A673 (cell line): ENCODE results near the gene SLC30A1. TPM values are rescaled to one million over a fixed set of nuclear protein-coding genes. Genes with fewer than 3 reads are reported as not detected.

ENCODE experiments used
- BruUV-seq: library from RNA; stranded (reverse); fragments of 400-500 nt; replicated peaks from 2 replicates; lab custom pipeline; 2021; lab: Mats Ljungman, UMichigan
- CTCF ChIA-PET: fragments of 300-600 bp; sonication (Branson Sonifier 250); formaldehyde crosslinking; loops from one replicate; lab custom pipeline; 2022; ENCODE audit warnings: antibody characterized with exemption; lab: Charles Lee
- POLR2A ChIA-PET: fragments of 300-600 bp; sonication (Branson Sonifier 250); formaldehyde crosslinking; loops from one replicate; lab custom pipeline; 2022; ENCODE audit warnings: antibody characterized with exemption; ENCODE audit not compliant: low non-redundant PET; lab: Charles Lee
- DNase-seq: peaks from one replicate; pipeline ENCODE4 v3.0.0-alpha.2; 2015; ENCODE audit warnings: low spot score
- H3K27ac ChIP-seq: fragments of 200-600 bp; sonication (generic); 2 replicates; pipeline ENCODE4 v1.5.1; 2016; ENCODE audit warnings: mixed run types, low read depth, mild to moderate bottlenecking, mixed read lengths, antibody characterized with exemption, low read length; ENCODE audit not compliant: poor library complexity, severe bottlenecking
- H3K27me3 ChIP-seq: fragments of 200-600 bp; sonication (generic); replicated peaks from 2 replicates; pipeline ENCODE4 v1.6.1; 2017; ENCODE audit warnings: mixed run types, low read depth, mild to moderate bottlenecking, mixed read lengths, antibody characterized with exemption, low read length; ENCODE audit not compliant: insufficient read depth, poor library complexity
- H3K36me3 ChIP-seq: fragments of 200-600 bp; sonication (generic); 2 replicates; pipeline ENCODE4 v1.6.1; 2016; ENCODE audit warnings: mixed run types, mild to moderate bottlenecking, mixed read lengths, antibody characterized with exemption, low read length; ENCODE audit not compliant: insufficient read depth, poor library complexity, severe bottlenecking
- H3K4me1 ChIP-seq: fragments of 200-600 bp; sonication (generic); 2 replicates; pipeline ENCODE4 v1.6.1; 2017; ENCODE audit warnings: mixed run types, mild to moderate bottlenecking, mixed read lengths, antibody characterized with exemption, low read length; ENCODE audit not compliant: insufficient read depth, poor library complexity, severe bottlenecking
- H3K4me3 ChIP-seq: fragments of 200-600 bp; sonication (generic); 2 replicates; pipeline ENCODE4 v1.5.1; 2016; ENCODE audit warnings: low read depth, mixed run types, mild to moderate bottlenecking, mixed read lengths, low read length; ENCODE audit not compliant: poor library complexity, severe bottlenecking
- H3K9me3 ChIP-seq: fragments of 200-600 bp; sonication (generic); 2 replicates; pipeline ENCODE4 v1.6.1; 2016; ENCODE audit warnings: mixed run types, low read depth, mild to moderate bottlenecking, mixed read lengths, antibody characterized with exemption, low read length; ENCODE audit not compliant: poor library complexity, severe bottlenecking
- EZH2 ChIP-seq: fragments of 200-600 bp; sonication (generic); IDR thresholded peaks from 2 replicates; pipeline ENCODE4 v1.6.1; 2017; ENCODE audit warnings: borderline replicate concordance, low read depth, mild to moderate bottlenecking, mixed read lengths, antibody characterized with exemption, low read length; ENCODE audit not compliant: poor library complexity, severe bottlenecking
- intact Hi-C: fragments of 100-400 bp; cut with micrococcal nuclease; formaldehyde crosslinking; loops from one replicate; pipeline ENCODE4 v1.10.0; 2022; ENCODE audit not compliant: unreplicated experiment
- total RNA-seq: library from RNA; stranded (reverse); gene quantifications from 2 replicates; pipeline ENCODE4 v1.2.3, GENCODE V29; 2021
- TF ChIP-seq, protein P1 (sequence below): fragments of 300-800, 200-600 bp; sonication (generic); conservative IDR thresholded peaks from 2 replicates; pipeline ENCODE4 v1.5.1; 2017; ENCODE audit warnings: low read depth, mild to moderate bottlenecking, antibody characterized with exemption, low read length, moderate library complexity, mixed read lengths

SLC30A1 gene
- total RNA-seq, 1 experiment from 2014 or later: 12.2 TPM

DNA sequence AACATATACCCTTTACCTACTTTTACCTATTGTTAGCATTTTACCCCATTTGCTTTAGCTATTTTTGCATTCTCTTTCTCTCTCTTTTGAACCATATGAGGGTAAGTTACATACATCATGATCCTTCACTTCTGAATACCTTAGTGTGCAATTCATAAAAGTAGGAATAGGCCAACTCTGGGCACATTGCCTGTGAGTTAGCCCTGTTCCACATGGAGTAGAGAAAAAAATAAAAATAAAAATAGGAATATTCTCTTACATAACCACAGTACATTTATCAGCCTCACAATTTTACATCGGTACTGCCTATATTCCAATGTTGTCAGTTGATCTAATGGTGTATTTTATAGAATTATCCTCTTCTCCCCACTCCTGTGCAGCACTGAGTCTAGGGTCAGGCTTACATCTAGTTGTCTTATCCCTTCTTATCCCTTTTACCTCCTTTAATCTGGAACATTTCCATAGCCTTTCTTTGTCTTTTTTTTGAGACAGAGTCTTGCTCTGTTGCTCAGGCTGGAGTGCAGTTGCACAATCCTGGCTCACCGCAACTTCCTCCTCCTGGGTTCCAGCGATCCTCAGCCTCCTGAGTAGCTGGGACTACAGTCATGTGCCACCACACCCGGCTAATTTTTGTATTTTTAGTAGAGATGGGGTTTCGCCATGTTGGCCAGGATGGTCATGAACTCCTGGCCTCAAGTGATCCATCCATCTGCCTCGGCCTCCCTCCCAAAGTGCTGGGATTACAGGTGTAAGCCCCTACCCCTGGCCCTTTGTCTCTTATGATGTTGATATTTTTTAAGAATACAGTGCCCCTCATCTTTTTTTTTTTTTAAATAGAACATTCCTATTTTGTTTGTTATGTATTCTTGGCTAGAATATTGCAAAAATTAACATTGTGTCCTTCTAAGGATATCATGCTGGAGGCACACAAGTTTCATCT, 11.1 kb upstream of the SLC30A1 start:
- intact Hi-C loops: no loop called here
- H3K27me3 ChIP-seq: no peaks in the 10 kb centered on the region
- H3K4me3 ChIP-seq: no peak overlapping the region
- no TSS peak for BruUV-seq
- TF ChIP-seq, protein P1, sequence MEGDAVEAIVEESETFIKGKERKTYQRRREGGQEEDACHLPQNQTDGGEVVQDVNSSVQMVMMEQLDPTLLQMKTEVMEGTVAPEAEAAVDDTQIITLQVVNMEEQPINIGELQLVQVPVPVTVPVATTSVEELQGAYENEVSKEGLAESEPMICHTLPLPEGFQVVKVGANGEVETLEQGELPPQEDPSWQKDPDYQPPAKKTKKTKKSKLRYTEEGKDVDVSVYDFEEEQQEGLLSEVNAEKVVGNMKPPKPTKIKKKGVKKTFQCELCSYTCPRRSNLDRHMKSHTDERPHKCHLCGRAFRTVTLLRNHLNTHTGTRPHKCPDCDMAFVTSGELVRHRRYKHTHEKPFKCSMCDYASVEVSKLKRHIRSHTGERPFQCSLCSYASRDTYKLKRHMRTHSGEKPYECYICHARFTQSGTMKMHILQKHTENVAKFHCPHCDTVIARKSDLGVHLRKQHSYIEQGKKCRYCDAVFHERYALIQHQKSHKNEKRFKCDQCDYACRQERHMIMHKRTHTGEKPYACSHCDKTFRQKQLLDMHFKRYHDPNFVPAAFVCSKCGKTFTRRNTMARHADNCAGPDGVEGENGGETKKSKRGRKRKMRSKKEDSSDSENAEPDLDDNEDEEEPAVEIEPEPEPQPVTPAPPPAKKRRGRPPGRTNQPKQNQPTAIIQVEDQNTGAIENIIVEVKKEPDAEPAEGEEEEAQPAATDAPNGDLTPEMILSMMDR: no peak
- ChIA-PET CTCF (no interaction called here), POLR2A (interaction anchor here (0.6 kb wide), 1 partner anchor 37 kb away, joined by 3 read pairs; no protein-coding TSS in a partner anchor)
- DNase-seq: no peak
- H3K36me3 ChIP-seq: no peaks in the 10 kb centered on the region
- no peaks in the 10 kb centered on the region for H3K9me3 ChIP-seq
- peaks cover 3% of the 10 kb centered on the region for H3K4me1 ChIP-seq
- H3K27ac ChIP-seq: no peak overlapping the region

DNA sequence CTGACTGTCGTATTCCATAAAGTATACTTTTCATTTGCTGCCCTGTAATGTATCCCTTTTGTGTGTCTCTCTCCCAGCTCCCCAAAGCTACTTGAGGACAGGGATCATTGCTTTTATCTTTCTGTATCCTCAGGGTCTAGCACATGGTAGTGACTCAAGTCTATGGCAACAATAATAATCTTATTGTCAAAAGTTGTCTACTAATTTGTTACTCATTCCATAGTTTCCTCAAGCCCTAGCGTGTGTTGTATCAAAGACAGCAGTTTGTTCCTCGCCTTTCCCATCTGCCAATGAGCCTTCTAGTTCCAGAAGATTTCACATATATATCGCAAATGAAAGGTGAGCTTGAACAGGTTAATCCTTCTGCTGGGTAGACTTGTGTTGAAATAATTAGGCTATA, 9.8 kb upstream of the SLC30A1 start:
- intact Hi-C loops: no loop called here
- no peaks in the 10 kb centered on the region for H3K36me3 ChIP-seq
- POLR2A ChIA-PET: no interaction called here
- H3K4me1 ChIP-seq: peaks cover 3% of the 10 kb centered on the region
- H3K27me3 ChIP-seq: no peaks in the 10 kb centered on the region
- H3K9me3 ChIP-seq: no peaks in the 10 kb centered on the region
- H3K27ac ChIP-seq: no peak overlapping the region
- no peak overlapping the region for H3K4me3 ChIP-seq
- DNase-seq: no peak
- CTCF ChIA-PET: no interaction called here
- no TSS peak for BruUV-seq
- TF ChIP-seq EZH2: no peak
- TF ChIP-seq, protein P1: no peak

DNA sequence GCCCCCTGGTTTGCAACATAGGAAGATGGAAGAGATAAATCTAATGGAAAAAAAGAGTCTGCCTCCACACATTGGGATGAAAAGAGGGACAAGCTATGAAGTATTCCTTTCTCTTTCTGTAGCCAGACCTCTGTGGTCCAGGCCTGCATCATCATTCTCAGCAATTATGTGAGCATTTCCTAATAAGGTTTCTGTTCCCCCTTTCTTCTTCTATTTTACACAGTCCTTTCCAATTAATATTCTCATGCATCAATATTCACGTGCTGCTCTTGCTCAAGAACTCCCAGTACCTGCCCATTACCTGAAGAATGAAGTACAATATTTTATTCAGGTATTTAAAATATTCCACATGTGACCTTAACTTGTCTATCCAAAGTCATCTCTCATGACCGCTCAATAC, 8.2 kb upstream of the SLC30A1 start:
- Histone ChIP-seq H3K9me3 (no peaks in the 10 kb centered on the region), H3K4me3 (no peak overlapping the region), H3K27me3 (no peaks in the 10 kb centered on the region), H3K36me3 (no peaks in the 10 kb centered on the region), H3K27ac (no peak overlapping the region), H3K4me1 (peaks cover 3% of the 10 kb centered on the region)
- no TSS peak for BruUV-seq
- TF ChIP-seq, protein P1: no peak
- TF ChIP-seq EZH2: no peak
- ChIA-PET POLR2A (no interaction called here), CTCF (no interaction called here)
- intact Hi-C loops: no loop called here
- no peak for DNase-seq
